HepG2 (cell line): ENCODE measurements around the gene KRTAP3-3. TPM values are rescaled to one million over a fixed set of nuclear protein-coding genes. Genes with fewer than 3 reads are reported as not detected.

Source experiments
- EHMT2 ChIP-seq: fragments of 200-600 bp; sonication (generic); IDR thresholded peaks from 2 replicates; pipeline ENCODE4 v1.7.0; 2017; ENCODE audit warnings: antibody characterized with exemption, low read depth, low read length, borderline replicate concordance
- GABPA ChIP-seq, 2 experiments: IDR thresholded peaks; 2 replicates each; pipeline ENCODE4 v1.6.1; 2011 to 2016; ENCODE audit warnings: low read depth in 2 of 2, low read length in 1 of 2, missing biosample characterization in 1 of 2, missing genetic modification characterization in 1 of 2
- HIVEP1 ChIP-seq: sonication (generic); formaldehyde crosslinking; IDR thresholded peaks from 2 replicates; pipeline ENCODE4 v1.4.0; 2020; ENCODE audit warnings: mild to moderate bottlenecking, missing genetic modification reagents
- IRX3 ChIP-seq: sonication (generic); formaldehyde crosslinking; IDR thresholded peaks from 2 replicates; pipeline ENCODE4 v1.8.1; 2023; ENCODE audit warnings: mild to moderate bottlenecking, low read depth, missing genetic modification reagents, borderline replicate concordance
- KAT7 ChIP-seq: IDR thresholded peaks from 2 replicates; pipeline ENCODE4 v1.6.1; 2018; ENCODE audit warnings: borderline replicate concordance, missing compliant biosample characterization
- MED8 ChIP-seq: sonication (generic); formaldehyde crosslinking; IDR thresholded peaks from 2 replicates; pipeline ENCODE4 v1.8.1; 2023; ENCODE audit warnings: mild to moderate bottlenecking, missing genetic modification reagents; ENCODE audit not compliant: insufficient replicate concordance
- NR2F6 ChIP-seq, 2 experiments: IDR thresholded peaks; 2 replicates each; pipeline ENCODE4 v1.6.1; 2016; ENCODE audit warnings: antibody characterized with exemption in 1 of 2, mild to moderate bottlenecking in 1 of 2
- RBM22 ChIP-seq: fragments of 200-400 bp; formaldehyde crosslinking; optimal IDR thresholded peaks from 2 replicates; pipeline ENCODE3; 2017; ENCODE audit warnings: mild to moderate bottlenecking, low read length, moderate library complexity
- TBX2 ChIP-seq: sonication (generic); formaldehyde crosslinking; IDR thresholded peaks from 2 replicates; pipeline ENCODE4 v1.5.0; 2020; ENCODE audit warnings: missing genetic modification reagents, mild to moderate bottlenecking, borderline replicate concordance
- YEATS4 ChIP-seq: sonication (generic); formaldehyde crosslinking; IDR thresholded peaks from 2 replicates; pipeline ENCODE4 v1.4.0; 2020; ENCODE audit warnings: missing genetic modification reagents, borderline replicate concordance
- ZNF260 ChIP-seq: sonication (generic); formaldehyde crosslinking; IDR thresholded peaks from 2 replicates; pipeline ENCODE4 v1.4.0; 2020; ENCODE audit warnings: missing genetic modification reagents, low read depth, mild to moderate bottlenecking, borderline replicate concordance
- ZNF503 ChIP-seq: sonication (generic); formaldehyde crosslinking; IDR thresholded peaks from 2 replicates; pipeline ENCODE4 v1.4.0; 2020; ENCODE audit warnings: missing genetic modification reagents
- polyA plus RNA-seq, 8 experiments: library from polyadenylated mRNA; depleted of rRNA in 3 of 8; stranded (reverse) in 7 of 8; unstranded in 1 of 8; fragments of >200 nt; fragmentation: Illumina TruSeq in 4 of 8; extraction: Trizol in 4 of 8; gene quantifications; 2 replicates each; pipeline versions ENCODE4 v1.2.1 to v1.2.3, GENCODE V29; 2011 to 2016; ENCODE audit warnings: low read depth in 4 of 8, missing spikeins in 1 of 8, mixed read lengths in 1 of 8; ENCODE audit not compliant: insufficient read depth in 1 of 8
- total RNA-seq, 5 experiments: library from RNA; depleted of rRNA; stranded (reverse); fragments of >200 nt; fragmentation: Illumina TruSeq; extraction: Trizol; gene quantifications; 2 replicates each; pipeline ENCODE4 v1.2.3, GENCODE V29; 2016; ENCODE audit warnings: low read depth in 1 of 5
- TF ChIP-seq, protein P1 (sequence below), 2 experiments: sonication (generic) in 1 of 2; formaldehyde crosslinking in 1 of 2; IDR thresholded peaks; 2 replicates each; pipeline versions ENCODE4 v1.5.1 to v1.6.1; 2011 to 2020; ENCODE audit warnings: borderline replicate concordance in 1 of 2, low read depth in 1 of 2, low read length in 1 of 2, mild to moderate bottlenecking in 1 of 2, missing genetic modification reagents in 1 of 2, moderate library complexity in 1 of 2
- TF ChIP-seq, protein P2 (sequence below): sonication (generic); formaldehyde crosslinking; IDR thresholded peaks from 2 replicates; pipeline ENCODE4 v1.8.0; 2023; ENCODE audit warnings: mild to moderate bottlenecking, missing genetic modification reagents
- TF ChIP-seq, protein P3 (sequence below): sonication (generic); formaldehyde crosslinking; IDR thresholded peaks from 2 replicates; pipeline ENCODE4 v1.4.0; 2020; ENCODE audit warnings: missing genetic modification reagents
- TF ChIP-seq, protein P4 (sequence below): IDR thresholded peaks from 2 replicates; pipeline ENCODE4 v1.6.1; 2018; ENCODE audit warnings: missing genetic modification reagents, mild to moderate bottlenecking, missing compliant biosample characterization
- TF ChIP-seq, protein P5 (sequence below): sonication (generic); formaldehyde crosslinking; IDR thresholded peaks from 2 replicates; pipeline ENCODE4 v1.9.0; 2021; ENCODE audit warnings: missing genetic modification reagents, mild to moderate bottlenecking, borderline replicate concordance

KRTAP3-3 gene
- total and polyA plus RNA-seq, 2 of the 13 experiments (the other 11 are each of a cell fraction or from before 2014, with no cell fraction given): not detected

GRCh38 chr17:40958086-40958953 lies 35.6 kb downstream of the KRTAP3-3 start (continued):
- TF ChIP-seq, protein P1, sequence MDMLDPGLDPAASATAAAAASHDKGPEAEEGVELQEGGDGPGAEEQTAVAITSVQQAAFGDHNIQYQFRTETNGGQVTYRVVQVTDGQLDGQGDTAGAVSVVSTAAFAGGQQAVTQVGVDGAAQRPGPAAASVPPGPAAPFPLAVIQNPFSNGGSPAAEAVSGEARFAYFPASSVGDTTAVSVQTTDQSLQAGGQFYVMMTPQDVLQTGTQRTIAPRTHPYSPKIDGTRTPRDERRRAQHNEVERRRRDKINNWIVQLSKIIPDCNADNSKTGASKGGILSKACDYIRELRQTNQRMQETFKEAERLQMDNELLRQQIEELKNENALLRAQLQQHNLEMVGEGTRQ (IDR thresholded peaks at IDR 0.05; ENCODE audit: low read depth, low read length): no peak
- TF ChIP-seq, protein P1 (CRISPR knock-in tag; IDR thresholded peaks at IDR 0.05; ENCODE audit: borderline replicate concordance): no peak
- TF ChIP-seq GABPA (IDR thresholded peaks at IDR 0.05; ENCODE audit: low read depth, low read length) (no peak), GABPA (CRISPR knock-in tag; IDR thresholded peaks at IDR 0.05; ENCODE audit: low read depth) (no peak), NR2F6 (IDR thresholded peaks at IDR 0.05) (peak; percentile 53), NR2F6 (CRISPR knock-in tag; IDR thresholded peaks at IDR 0.05) (peak; percentile 76), TBX2 (CRISPR knock-in tag) (peak; percentile 63; the same call in 1 of the 2 replicates), KAT7 (no peak), EHMT2 (no peak; the same call in 1 of the 2 replicates), ZNF503 (peak; percentile 90), RBM22 (no peak), ZNF260 (CRISPR knock-in tag) (no peak), MED8 (no peak), YEATS4 (CRISPR knock-in tag) (peak; percentile 55; the same call in 1 of the 2 replicates), IRX3 (no peak), HIVEP1 (no peak)
- TF ChIP-seq, protein P2, sequence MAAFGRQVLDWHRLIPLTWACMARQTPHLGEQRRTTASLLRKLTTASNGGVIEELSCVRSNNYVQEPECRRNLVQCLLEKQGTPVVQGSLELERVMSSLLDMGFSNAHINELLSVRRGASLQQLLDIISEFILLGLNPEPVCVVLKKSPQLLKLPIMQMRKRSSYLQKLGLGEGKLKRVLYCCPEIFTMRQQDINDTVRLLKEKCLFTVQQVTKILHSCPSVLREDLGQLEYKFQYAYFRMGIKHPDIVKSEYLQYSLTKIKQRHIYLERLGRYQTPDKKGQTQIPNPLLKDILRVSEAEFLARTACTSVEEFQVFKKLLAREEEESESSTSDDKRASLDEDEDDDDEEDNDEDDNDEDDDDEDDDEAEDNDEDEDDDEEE (CRISPR knock-in tag): no peak
- TF ChIP-seq, protein P3, sequence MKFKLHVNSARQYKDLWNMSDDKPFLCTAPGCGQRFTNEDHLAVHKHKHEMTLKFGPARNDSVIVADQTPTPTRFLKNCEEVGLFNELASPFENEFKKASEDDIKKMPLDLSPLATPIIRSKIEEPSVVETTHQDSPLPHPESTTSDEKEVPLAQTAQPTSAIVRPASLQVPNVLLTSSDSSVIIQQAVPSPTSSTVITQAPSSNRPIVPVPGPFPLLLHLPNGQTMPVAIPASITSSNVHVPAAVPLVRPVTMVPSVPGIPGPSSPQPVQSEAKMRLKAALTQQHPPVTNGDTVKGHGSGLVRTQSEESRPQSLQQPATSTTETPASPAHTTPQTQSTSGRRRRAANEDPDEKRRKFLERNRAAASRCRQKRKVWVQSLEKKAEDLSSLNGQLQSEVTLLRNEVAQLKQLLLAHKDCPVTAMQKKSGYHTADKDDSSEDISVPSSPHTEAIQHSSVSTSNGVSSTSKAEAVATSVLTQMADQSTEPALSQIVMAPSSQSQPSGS (CRISPR knock-in tag): peak; percentile 73; the same call in 1 of the 2 replicates
- TF ChIP-seq, protein P4, sequence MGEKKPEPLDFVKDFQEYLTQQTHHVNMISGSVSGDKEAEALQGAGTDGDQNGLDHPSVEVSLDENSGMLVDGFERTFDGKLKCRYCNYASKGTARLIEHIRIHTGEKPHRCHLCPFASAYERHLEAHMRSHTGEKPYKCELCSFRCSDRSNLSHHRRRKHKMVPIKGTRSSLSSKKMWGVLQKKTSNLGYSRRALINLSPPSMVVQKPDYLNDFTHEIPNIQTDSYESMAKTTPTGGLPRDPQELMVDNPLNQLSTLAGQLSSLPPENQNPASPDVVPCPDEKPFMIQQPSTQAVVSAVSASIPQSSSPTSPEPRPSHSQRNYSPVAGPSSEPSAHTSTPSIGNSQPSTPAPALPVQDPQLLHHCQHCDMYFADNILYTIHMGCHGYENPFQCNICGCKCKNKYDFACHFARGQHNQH: peak; percentile 77
- TF ChIP-seq, protein P5, sequence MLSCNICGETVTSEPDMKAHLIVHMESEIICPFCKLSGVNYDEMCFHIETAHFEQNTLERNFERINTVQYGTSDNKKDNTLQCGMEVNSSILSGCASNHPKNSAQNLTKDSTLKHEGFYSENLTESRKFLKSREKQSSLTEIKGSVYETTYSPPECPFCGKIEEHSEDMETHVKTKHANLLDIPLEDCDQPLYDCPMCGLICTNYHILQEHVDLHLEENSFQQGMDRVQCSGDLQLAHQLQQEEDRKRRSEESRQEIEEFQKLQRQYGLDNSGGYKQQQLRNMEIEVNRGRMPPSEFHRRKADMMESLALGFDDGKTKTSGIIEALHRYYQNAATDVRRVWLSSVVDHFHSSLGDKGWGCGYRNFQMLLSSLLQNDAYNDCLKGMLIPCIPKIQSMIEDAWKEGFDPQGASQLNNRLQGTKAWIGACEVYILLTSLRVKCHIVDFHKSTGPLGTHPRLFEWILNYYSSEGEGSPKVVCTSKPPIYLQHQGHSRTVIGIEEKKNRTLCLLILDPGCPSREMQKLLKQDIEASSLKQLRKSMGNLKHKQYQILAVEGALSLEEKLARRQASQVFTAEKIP (CRISPR knock-in tag): no peak
